ENCODE results near the gene SV2C.

The SV2C gene

GRCh38 chr5:76104027-76104426 lies 20.8 kb downstream of the SV2C start:
- H3K4me3 ChIP-seq (ENCODE audit: low read depth, low read length) = no peak overlapping the region
- peak; percentile 33 for DNase-seq (ENCODE audit: low read depth)
- TF ChIP-seq CTCF (conservative IDR thresholded peaks at IDR 0.05; ENCODE audit: low read depth, low read length) = no peak

- DNase-seq (ENCODE audit: low read depth) = no peak
- no peak overlapping the region for H3K4me3 ChIP-seq (ENCODE audit: low read depth, low read length)
- TF ChIP-seq CTCF (conservative IDR thresholded peaks at IDR 0.05; ENCODE audit: low read depth, low read length) = no peak
Measured at GRCh38 chr5:76106149-76106548, 23.0 kb downstream of the SV2C start.

GRCh38 chr5:76111477-76112174 lies 28.4 kb downstream of the SV2C start:
- DNase-seq (ENCODE audit: low read depth) = no peak
- no peak overlapping the region for H3K4me3 ChIP-seq (ENCODE audit: low read depth, low read length)
- no peak for TF ChIP-seq CTCF (conservative IDR thresholded peaks at IDR 0.05; ENCODE audit: low read depth, low read length)

- DNase-seq (ENCODE audit: low read depth) = no peak
- H3K4me3 ChIP-seq (ENCODE audit: low read depth, low read length) = no peak overlapping the region
- TF ChIP-seq CTCF (conservative IDR thresholded peaks at IDR 0.05; ENCODE audit: low read depth, low read length) = no peak
Measured at GRCh38 chr5:76113103-76113502, 29.9 kb downstream of the SV2C start.

- TF ChIP-seq CTCF (conservative IDR thresholded peaks at IDR 0.05; ENCODE audit: low read depth, low read length) = no peak
- DNase-seq (ENCODE audit: low read depth) = no peak
- no peak overlapping the region for H3K4me3 ChIP-seq (ENCODE audit: low read depth, low read length)
Measured at GRCh38 chr5:76114179-76114851, 31.1 kb downstream of the SV2C start.

- no peak overlapping the region for H3K4me3 ChIP-seq (ENCODE audit: low read depth, low read length)
- DNase-seq (ENCODE audit: low read depth) = no peak
- TF ChIP-seq CTCF (conservative IDR thresholded peaks at IDR 0.05; ENCODE audit: low read depth, low read length) = no peak
Measured at GRCh38 chr5:76125346-76125745, 42.2 kb downstream of the SV2C start.

GRCh38 chr5:76125888-76126287 lies 42.7 kb downstream of the SV2C start:
- DNase-seq (ENCODE audit: low read depth) = no peak
- no peak for TF ChIP-seq CTCF (conservative IDR thresholded peaks at IDR 0.05; ENCODE audit: low read depth, low read length)
- no peak overlapping the region for H3K4me3 ChIP-seq (ENCODE audit: low read depth, low read length)

Measured in choroid plexus epithelial cell (primary cell).